Hepatocyte (in vitro differentiated cells): ENCODE measurements around the gene DNAH7. TPM values are rescaled to one million over a fixed set of nuclear protein-coding genes. Genes with fewer than 3 reads are reported as not detected.

ENCODE experiments used
- DNase-seq: peaks from one replicate; pipeline ENCODE4 v3.0.0-alpha.2; 2016; ENCODE audit warnings: low spot score
- H2AFZ ChIP-seq: fragments of 200-600 bp; sonication (generic); 2 replicates; pipeline ENCODE4 v1.6.0; 2016; ENCODE audit warnings: antibody characterized with exemption, mild to moderate bottlenecking
- H3K27ac ChIP-seq: fragments of 200-600 bp; sonication (generic); 2 replicates; pipeline ENCODE4 v1.5.1; 2016; ENCODE audit warnings: mild to moderate bottlenecking
- H3K27me3 ChIP-seq: fragments of 200-600 bp; sonication (generic); 2 replicates; pipeline ENCODE4 v1.6.1; 2016
- H3K36me3 ChIP-seq: fragments of 200-600 bp; sonication (generic); replicated peaks from 2 replicates; pipeline ENCODE4 v1.5.1; 2016; ENCODE audit warnings: low read depth; ENCODE audit not compliant: insufficient read depth
- H3K4me1 ChIP-seq: fragments of 200-600 bp; sonication (generic); 2 replicates; pipeline ENCODE4 v1.5.1; 2016; ENCODE audit warnings: mild to moderate bottlenecking, moderate library complexity; ENCODE audit not compliant: insufficient read depth
- H3K4me2 ChIP-seq: fragments of 200-600 bp; sonication (generic); 2 replicates; pipeline ENCODE4 v1.6.0; 2016
- H3K4me3 ChIP-seq: fragments of 200-600 bp; sonication (generic); 2 replicates; pipeline ENCODE4 v1.5.1; 2016; ENCODE audit warnings: mild to moderate bottlenecking
- H3K79me2 ChIP-seq: fragments of 200-600 bp; sonication (generic); 2 replicates; pipeline ENCODE4 v1.6.0; 2017; ENCODE audit warnings: mild to moderate bottlenecking
- H3K9me2 ChIP-seq: fragments of 200-600 bp; sonication (generic); replicated peaks from 2 replicates; pipeline ENCODE4 v1.6.0; 2017; ENCODE audit warnings: mild to moderate bottlenecking; ENCODE audit not compliant: insufficient read depth
- H3K9me3 ChIP-seq: fragments of 200-600 bp; sonication (generic); 2 replicates; pipeline ENCODE4 v1.5.1; 2016; ENCODE audit warnings: low read depth, mild to moderate bottlenecking
- H4K20me1 ChIP-seq: fragments of 200-600 bp; sonication (generic); 2 replicates; pipeline ENCODE4 v1.6.0; 2016; ENCODE audit warnings: mild to moderate bottlenecking; ENCODE audit not compliant: insufficient read depth, poor library complexity, severe bottlenecking
- CTCF ChIP-seq: fragments of 200-600 bp; sonication (generic); IDR thresholded peaks from 2 replicates; pipeline ENCODE4 v1.5.1; 2016; ENCODE audit warnings: antibody characterized with exemption, mild to moderate bottlenecking; ENCODE audit not compliant: poor library complexity
- EZH2 ChIP-seq: fragments of 200-600 bp; sonication (generic); IDR thresholded peaks from 2 replicates; pipeline ENCODE4 v1.6.1; 2016; ENCODE audit warnings: antibody characterized with exemption, mild to moderate bottlenecking, borderline replicate concordance
- EZH2phosphoT487 ChIP-seq: fragments of 200-600 bp; sonication (generic); IDR thresholded peaks from one replicate; pipeline ENCODE4 v1.6.1; 2018; ENCODE audit warnings: antibody characterized with exemption, mild to moderate bottlenecking, low read depth, moderate library complexity; ENCODE audit not compliant: unreplicated experiment, severe bottlenecking
- WGBS: methylation state at CpG from one replicate; pipeline ENCODE4 v1.1.6; 2016; ENCODE audit warnings: low lambda C conversion rate; ENCODE audit errors: missing lambda C conversion rate; 5-methylcytosine and 5-hydroxymethylcytosine counted together
- polyA plus RNA-seq: library from polyadenylated mRNA; unstranded; fragments of >200 nt; fragmentation: Nextera tagmentation; extraction: Ambion mirVana; gene quantifications from 2 replicates; pipeline ENCODE4 v1.2.1, GENCODE V29; 2016
- total RNA-seq: library from RNA; depleted of rRNA; stranded (reverse); fragments of >200 nt; gene quantifications from 2 replicates; pipeline ENCODE4 v1.2.3, GENCODE V29; 2014

Gene DNAH7
- total and polyA plus RNA-seq, 2 experiments from 2014 or later = 0.29 to 1.2 TPM

GRCh38 chr2:195956725-195957124, 111.9 kb downstream of the DNAH7 start:
- Histone ChIP-seq H2AFZ (no peak overlapping the region), H3K27ac (no peak overlapping the region), H3K36me3 (no peaks in the 10 kb centered on the region), H3K4me2 (no peak overlapping the region), H3K9me3 (no peaks in the 10 kb centered on the region), H3K79me2 (no peaks in the 10 kb centered on the region), H3K4me1 (no peaks in the 10 kb centered on the region), H3K9me2 (no peaks in the 10 kb centered on the region), H3K4me3 (no peak overlapping the region), H4K20me1 (no peaks in the 10 kb centered on the region), H3K27me3 (no peaks in the 10 kb centered on the region)
- TF ChIP-seq CTCF = no peak
- no peak for TF ChIP-seq EZH2
- no peak for TF ChIP-seq EZH2phosphoT487
- WGBS = 79% methylated on average over 3 of the region's 3 CpGs
- DNase-seq = no peak

- Histone ChIP-seq H3K4me3 (no peak overlapping the region), H3K4me1 (no peaks in the 10 kb centered on the region)
Measured at GRCh38 chr2:195945056-195945455, 123.6 kb downstream of the DNAH7 start.

GRCh38 chr2:195937176-195937575, 131.5 kb downstream of the DNAH7 start:
- H3K4me3 ChIP-seq = no peak overlapping the region
- no peaks in the 10 kb centered on the region for H3K36me3 ChIP-seq
- H3K27ac ChIP-seq = no peak overlapping the region
- no peaks in the 10 kb centered on the region for H4K20me1 ChIP-seq
- H3K9me3 ChIP-seq = no peaks in the 10 kb centered on the region
- no peaks in the 10 kb centered on the region for H3K27me3 ChIP-seq
- H3K9me2 ChIP-seq = no peaks in the 10 kb centered on the region
- TF ChIP-seq EZH2phosphoT487 (no peak), EZH2 (no peak)
- no peak overlapping the region for H2AFZ ChIP-seq
- H3K79me2 ChIP-seq = no peaks in the 10 kb centered on the region
- no peak overlapping the region for H3K4me2 ChIP-seq
- peak; percentile 16 for DNase-seq
- peaks cover 7% of the 10 kb centered on the region for H3K4me1 ChIP-seq

More at GRCh38 chr2:195945056-195945455, 123.6 kb downstream of the DNAH7 start:
- no peak overlapping the region for H2AFZ ChIP-seq
- TF ChIP-seq EZH2 = no peak
- H3K36me3 ChIP-seq = no peaks in the 10 kb centered on the region
- no peak overlapping the region for H3K4me2 ChIP-seq
- no peaks in the 10 kb centered on the region for H3K9me3 ChIP-seq
- no peaks in the 10 kb centered on the region for H4K20me1 ChIP-seq
- H3K27ac ChIP-seq = no peak overlapping the region
- no peaks in the 10 kb centered on the region for H3K27me3 ChIP-seq
- H3K79me2 ChIP-seq = no peaks in the 10 kb centered on the region
- DNase-seq = no peak
- H3K9me2 ChIP-seq = no peaks in the 10 kb centered on the region

GRCh38 chr2:195934484-195934883, 134.2 kb downstream of the DNAH7 start:
- no peak overlapping the region for H2AFZ ChIP-seq
- H3K4me1 ChIP-seq = peaks cover 7% of the 10 kb centered on the region
- TF ChIP-seq EZH2phosphoT487 = no peak
- TF ChIP-seq EZH2 = no peak
- no peak for TF ChIP-seq CTCF
- H3K27ac ChIP-seq = no peak overlapping the region
- H3K27me3 ChIP-seq = no peaks in the 10 kb centered on the region
- no peaks in the 10 kb centered on the region for H3K36me3 ChIP-seq
- WGBS = 92% methylated on average over 4 of the region's 4 CpGs
- H3K4me2 ChIP-seq = no peak overlapping the region
- H3K9me2 ChIP-seq = no peaks in the 10 kb centered on the region
- H3K79me2 ChIP-seq = no peaks in the 10 kb centered on the region
- DNase-seq = no peak
- no peak overlapping the region for H3K4me3 ChIP-seq
- H3K9me3 ChIP-seq = no peaks in the 10 kb centered on the region
- H4K20me1 ChIP-seq = no peaks in the 10 kb centered on the region
